Calu3 (cell line): Measurements from ENCODE around the gene FAM107B. TPM values are rescaled to one million over a fixed set of nuclear protein-coding genes. Genes with fewer than 3 reads are reported as not detected.

ENCODE experiments used
- BruUV-seq: library from RNA; stranded (reverse); fragments of 400-500 nt; replicated peaks from 2 replicates; lab custom pipeline; 2021; lab: Mats Ljungman, UMichigan
- CTCF ChIA-PET: fragments of 300-600 bp; sonication (Branson Sonifier 250); formaldehyde crosslinking; loops from one replicate; lab custom pipeline; 2022; ENCODE audit warnings: antibody characterized with exemption; lab: Charles Lee
- DNase-seq: peaks from one replicate; pipeline ENCODE4 v3.0.0; 2022
- H3K27ac Mint-ChIP-seq: one replicate; pipeline ENCODE4 v1.8.0; 2022; ENCODE audit warnings: mixed read lengths; ENCODE audit not compliant: unreplicated experiment
- H3K27me3 Mint-ChIP-seq: one replicate; pipeline ENCODE4 v1.8.0; 2022; ENCODE audit warnings: mixed read lengths; ENCODE audit not compliant: unreplicated experiment
- H3K36me3 Mint-ChIP-seq: one replicate; pipeline ENCODE4 v1.8.0; 2022; ENCODE audit warnings: mild to moderate bottlenecking, moderate library complexity, mixed read lengths; ENCODE audit not compliant: insufficient read depth, unreplicated experiment
- H3K4me1 Mint-ChIP-seq: one replicate; pipeline ENCODE4 v1.8.0; 2022; ENCODE audit warnings: mild to moderate bottlenecking, low read depth, mixed read lengths; ENCODE audit not compliant: unreplicated experiment
- H3K4me3 Mint-ChIP-seq: one replicate; pipeline ENCODE4 v1.8.0; 2022; ENCODE audit warnings: mild to moderate bottlenecking, low read depth, moderate library complexity, mixed read lengths; ENCODE audit not compliant: unreplicated experiment
- H3K9me3 Mint-ChIP-seq: one replicate; pipeline ENCODE4 v1.8.0; 2022; ENCODE audit warnings: low read depth, mixed read lengths; ENCODE audit not compliant: unreplicated experiment
- intact Hi-C: fragments of 100-400 bp; cut with micrococcal nuclease; formaldehyde crosslinking; loops from one replicate; pipeline ENCODE4 v1.10.0; 2022; ENCODE audit not compliant: unreplicated experiment
- total RNA-seq: library from RNA; stranded (reverse); gene quantifications from 2 replicates; pipeline ENCODE4 v1.2.3, GENCODE V29; 2022
- TF ChIP-seq, protein P1 (sequence below): fragments of 200-600 bp; IDR thresholded peaks from one replicate; pipeline ENCODE4 v1.8.0; 2022; ENCODE audit warnings: antibody characterized with exemption; ENCODE audit not compliant: unreplicated experiment

Gene FAM107B
- total RNA-seq, 1 experiment from 2014 or later: 168 TPM

DNA sequence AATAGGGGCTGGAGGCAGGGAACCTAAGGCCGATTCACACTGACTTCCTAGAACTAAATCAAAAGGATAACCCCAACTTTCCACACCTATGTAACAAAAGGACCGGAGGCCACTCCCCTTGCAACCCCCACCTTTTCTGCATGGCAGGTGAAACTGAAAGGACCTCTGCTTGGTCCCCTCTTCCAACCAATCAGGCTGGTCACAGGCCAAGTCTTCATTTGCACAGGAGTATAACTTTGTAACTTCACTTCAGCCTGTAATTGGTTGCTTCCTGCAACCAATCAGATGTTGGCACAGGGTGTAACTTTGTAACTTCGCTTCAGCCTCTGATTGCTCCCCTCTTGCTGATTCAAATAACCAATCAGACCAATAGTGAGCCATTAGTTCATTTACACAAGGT lies 190.0 kb downstream of the FAM107B start:
- peaks cover 62% of the 10 kb centered on the region for H3K36me3 Mint-ChIP-seq
- intact Hi-C loops: loop anchor here (5.0 kb wide), 1 partner anchor 47 kb away; no protein-coding TSS in a partner anchor
- H3K27ac Mint-ChIP-seq: peak overlapping the region; percentile 70
- H3K9me3 Mint-ChIP-seq: no peaks in the 10 kb centered on the region
- CTCF ChIA-PET: no interaction called here
- TF ChIP-seq, protein P1, sequence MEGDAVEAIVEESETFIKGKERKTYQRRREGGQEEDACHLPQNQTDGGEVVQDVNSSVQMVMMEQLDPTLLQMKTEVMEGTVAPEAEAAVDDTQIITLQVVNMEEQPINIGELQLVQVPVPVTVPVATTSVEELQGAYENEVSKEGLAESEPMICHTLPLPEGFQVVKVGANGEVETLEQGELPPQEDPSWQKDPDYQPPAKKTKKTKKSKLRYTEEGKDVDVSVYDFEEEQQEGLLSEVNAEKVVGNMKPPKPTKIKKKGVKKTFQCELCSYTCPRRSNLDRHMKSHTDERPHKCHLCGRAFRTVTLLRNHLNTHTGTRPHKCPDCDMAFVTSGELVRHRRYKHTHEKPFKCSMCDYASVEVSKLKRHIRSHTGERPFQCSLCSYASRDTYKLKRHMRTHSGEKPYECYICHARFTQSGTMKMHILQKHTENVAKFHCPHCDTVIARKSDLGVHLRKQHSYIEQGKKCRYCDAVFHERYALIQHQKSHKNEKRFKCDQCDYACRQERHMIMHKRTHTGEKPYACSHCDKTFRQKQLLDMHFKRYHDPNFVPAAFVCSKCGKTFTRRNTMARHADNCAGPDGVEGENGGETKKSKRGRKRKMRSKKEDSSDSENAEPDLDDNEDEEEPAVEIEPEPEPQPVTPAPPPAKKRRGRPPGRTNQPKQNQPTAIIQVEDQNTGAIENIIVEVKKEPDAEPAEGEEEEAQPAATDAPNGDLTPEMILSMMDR: no peak
- no TSS peak for BruUV-seq
- H3K4me1 Mint-ChIP-seq: peaks cover 84% of the 10 kb centered on the region
- H3K27me3 Mint-ChIP-seq: no peaks in the 10 kb centered on the region
- DNase-seq: no peak
- no peak overlapping the region for H3K4me3 Mint-ChIP-seq

DNA sequence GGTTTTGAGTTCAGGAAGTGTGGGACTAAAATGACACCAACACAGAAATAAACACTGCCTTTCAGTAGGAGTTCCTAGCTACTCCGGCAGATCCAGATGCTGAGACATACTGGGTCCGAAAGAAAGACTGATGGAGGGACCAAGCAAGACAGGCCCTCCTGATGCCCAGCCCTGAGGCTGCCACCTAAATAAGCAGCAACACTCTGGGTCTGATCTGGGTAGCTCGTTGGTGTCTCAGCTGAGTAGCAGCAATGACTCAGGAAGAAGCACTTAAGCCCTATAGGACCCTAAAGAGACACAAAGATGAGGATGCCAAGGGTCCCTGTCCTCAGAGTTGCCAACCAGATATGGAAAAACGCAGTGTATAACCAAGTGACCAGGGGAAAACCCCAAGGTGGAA lies 190.7 kb downstream of the FAM107B start:
- Mint-ChIP-seq H3K9me3 (no peaks in the 10 kb centered on the region), H3K27me3 (no peaks in the 10 kb centered on the region), H3K4me3 (no peak overlapping the region), H3K27ac (no peak overlapping the region), H3K36me3 (peaks cover 59% of the 10 kb centered on the region), H3K4me1 (peaks cover 84% of the 10 kb centered on the region)
- intact Hi-C loops: no loop called here
- no TSS peak for BruUV-seq
- TF ChIP-seq, protein P1: no peak
- CTCF ChIA-PET: no interaction called here
- no peak for DNase-seq

DNA sequence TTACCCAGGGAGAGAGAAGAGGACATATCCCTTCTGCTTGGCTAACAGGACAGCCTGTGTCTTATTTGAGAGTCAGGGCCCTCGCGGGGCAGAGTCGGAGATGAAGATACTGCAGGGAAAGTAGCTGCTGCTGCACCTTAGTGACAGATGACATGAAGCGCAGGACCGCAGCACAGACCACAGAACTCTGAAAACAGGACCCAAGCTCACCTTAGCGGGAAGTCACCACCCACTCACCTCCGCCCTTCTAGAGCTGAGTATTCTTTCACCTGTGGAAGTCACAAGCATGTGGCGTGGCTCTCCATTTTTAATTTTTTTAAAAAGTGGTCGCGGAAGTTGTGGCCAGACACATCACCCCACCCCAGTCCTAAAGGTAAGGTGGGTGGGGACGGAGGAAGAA lies 191.4 kb downstream of the FAM107B start:
- intact Hi-C loops: no loop called here
- no TSS peak for BruUV-seq
- Mint-ChIP-seq H3K4me3 (no peak overlapping the region), H3K27me3 (no peaks in the 10 kb centered on the region), H3K27ac (peak overlapping the region; percentile 39), H3K9me3 (no peaks in the 10 kb centered on the region), H3K36me3 (peaks cover 59% of the 10 kb centered on the region), H3K4me1 (peaks cover 82% of the 10 kb centered on the region)
- TF ChIP-seq, protein P1: no peak
- CTCF ChIA-PET: no interaction called here
- DNase-seq: no peak

DNA sequence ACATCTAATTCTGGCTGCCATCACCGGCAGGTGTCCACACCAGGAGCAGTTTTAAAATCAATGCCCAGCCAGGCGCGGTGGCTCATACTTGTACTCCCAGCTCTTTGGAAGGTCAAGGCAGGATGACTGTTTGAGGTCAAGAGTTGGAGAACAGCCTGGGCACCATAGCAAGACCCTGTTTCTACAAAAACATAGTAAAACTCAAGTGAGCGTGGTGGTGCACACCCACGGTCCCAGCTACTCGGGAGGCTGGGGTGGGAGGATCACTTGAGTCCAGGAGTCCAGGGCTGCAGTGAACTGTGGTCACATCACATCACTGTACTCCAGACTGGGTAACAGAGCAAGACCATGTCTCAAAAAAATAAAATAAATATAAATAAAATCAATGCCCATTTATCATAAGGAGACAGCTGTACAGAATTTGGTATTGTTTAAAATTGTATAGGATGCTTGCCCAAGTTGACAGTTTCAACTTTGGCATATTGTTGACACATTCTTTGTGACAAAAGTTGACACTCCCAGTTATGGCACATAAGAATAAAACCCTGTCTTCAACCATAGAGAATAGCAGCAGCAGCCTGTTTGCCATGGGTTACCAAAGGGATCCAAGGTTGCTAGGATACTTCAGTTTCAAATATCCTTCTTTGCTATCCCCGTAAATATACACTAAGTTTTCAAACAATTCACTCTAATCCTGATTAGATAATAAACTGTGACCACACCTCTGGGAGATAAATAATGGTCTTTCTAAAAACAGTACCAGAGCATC lies 193.0 kb downstream of the FAM107B start:
- no TSS peak for BruUV-seq
- no peak overlapping the region for H3K27ac Mint-ChIP-seq
- intact Hi-C loops: no loop called here
- no peaks in the 10 kb centered on the region for H3K27me3 Mint-ChIP-seq
- peaks cover 59% of the 10 kb centered on the region for H3K36me3 Mint-ChIP-seq
- no peaks in the 10 kb centered on the region for H3K9me3 Mint-ChIP-seq
- CTCF ChIA-PET: interaction anchor here (0.7 kb wide), 1 partner anchor 1014 kb away, joined by 3 read pairs; no protein-coding TSS in a partner anchor
- DNase-seq: no peak
- H3K4me1 Mint-ChIP-seq: peaks cover 75% of the 10 kb centered on the region
- H3K4me3 Mint-ChIP-seq: no peak overlapping the region
- TF ChIP-seq, protein P1: no peak
